K562 (cell line): Measurements from ENCODE around the gene SLC25A21. TPM values are rescaled to one million over a fixed set of nuclear protein-coding genes. Genes with fewer than 3 reads are reported as not detected.

Source experiments
- CBX8 ChIP-seq: fragments of 200-600 bp; sonication (generic); IDR thresholded peaks from 2 replicates; pipeline ENCODE4 v1.6.1; 2012; ENCODE audit warnings: borderline replicate concordance, mixed run types, low read depth, mild to moderate bottlenecking, moderate library complexity, mixed read lengths, low read length, control low read depth, inconsistent platforms; ENCODE audit not compliant: poor library complexity, severe bottlenecking; ENCODE audit errors: extremely low read depth
- CHAMP1 ChIP-seq: fragments of 450-650 bp; IDR thresholded peaks from 2 replicates; pipeline ENCODE4 v1.6.1; 2016; ENCODE audit warnings: mild to moderate bottlenecking
- ETV1 ChIP-seq: fragments of 450-650 bp; conservative IDR thresholded peaks from 2 replicates; pipeline ENCODE4 v1.6.1; 2016; ENCODE audit warnings: missing genetic modification characterization, control low read depth, low read depth, missing compliant biosample characterization
- FOXJ2 ChIP-seq: fragments of 200-800 bp; sonication (Bioruptor generic); IDR thresholded peaks from 2 replicates; pipeline ENCODE4 v1.6.1; 2016; ENCODE audit warnings: missing genetic modification characterization, missing compliant biosample characterization
- MLLT1 ChIP-seq, 2 experiments: fragments of 450-650 bp; IDR thresholded peaks; 2 replicates each; pipeline ENCODE4 v1.6.1; 2016
- NCOA4 ChIP-seq: fragments of 450-650 bp; IDR thresholded peaks from 2 replicates; pipeline ENCODE4 v1.6.1; 2018; ENCODE audit warnings: mild to moderate bottlenecking; ENCODE audit not compliant: partially characterized antibody
- NFE2L1 ChIP-seq: fragments of 450-650 bp; IDR thresholded peaks from 2 replicates; pipeline ENCODE4 v1.6.1; 2016; ENCODE audit warnings: missing genetic modification characterization, low read depth, mild to moderate bottlenecking, missing compliant biosample characterization, moderate library complexity, borderline replicate concordance
- PHB ChIP-seq: fragments of 250-450 bp; sonication (Bioruptor Pico); IDR thresholded peaks from 2 replicates; pipeline ENCODE4 v1.5.0; 2021
- PHF20 ChIP-seq: fragments of 450-650 bp; IDR thresholded peaks from 2 replicates; pipeline ENCODE4 v1.6.1; 2018; ENCODE audit not compliant: partially characterized antibody
- SAP30 ChIP-seq: fragments of 200-600 bp; sonication (generic); IDR thresholded peaks from 2 replicates; pipeline ENCODE4 v1.6.1; 2012; ENCODE audit warnings: borderline replicate concordance, low read depth, mild to moderate bottlenecking, moderate library complexity, low read length, control low read depth, inconsistent platforms; ENCODE audit not compliant: insufficient read depth, poor library complexity, severe bottlenecking
- SETDB1 ChIP-seq: IDR thresholded peaks from one replicate; pipeline ENCODE4 v1.6.1; 2012; ENCODE audit warnings: low read length, control low read depth, inconsistent platforms
- SFPQ ChIP-seq: fragments of 200-400 bp; formaldehyde crosslinking; IDR thresholded peaks from 2 replicates; pipeline ENCODE4 v1.6.1; 2017; ENCODE audit warnings: mild to moderate bottlenecking, low read depth, low read length, moderate library complexity
- STAT6 ChIP-seq: sonication (generic); formaldehyde crosslinking; IDR thresholded peaks from 2 replicates; pipeline ENCODE4 v1.8.1; 2023; ENCODE audit warnings: mild to moderate bottlenecking, missing genetic modification reagents
- ZFP36 ChIP-seq: fragments of 150-350 bp; IDR thresholded peaks from 2 replicates; pipeline ENCODE4 v1.6.1; 2018; ENCODE audit warnings: low read length, low read depth; ENCODE audit not compliant: partially characterized antibody
- ZNF212 ChIP-seq: fragments of 450-650 bp; formaldehyde crosslinking; IDR thresholded peaks from 2 replicates; pipeline ENCODE4 v1.4.0; 2020; ENCODE audit warnings: mild to moderate bottlenecking
- ZNF584 ChIP-seq: fragments of 200-800 bp; sonication (Bioruptor generic); IDR thresholded peaks from 2 replicates; pipeline ENCODE4 v1.6.1; 2016; ENCODE audit warnings: low read depth, mild to moderate bottlenecking, missing genetic modification characterization, missing compliant biosample characterization
- ZNF668 ChIP-seq: fragments of 250-450 bp; sonication (Bioruptor Pico); IDR thresholded peaks from 2 replicates; pipeline ENCODE4 v1.8.0; 2022; ENCODE audit warnings: mild to moderate bottlenecking, inconsistent platforms
- polyA plus RNA-seq, 8 experiments: library from polyadenylated mRNA; depleted of rRNA in 4 of 8; stranded (reverse) in 5 of 8; unstranded in 3 of 8; fragments of >200 nt; fragmentation: Nextera tagmentation in 2 of 8; fragmentation: Illumina TruSeq in 1 of 8; extraction: Ambion mirVana in 2 of 8; extraction: Trizol in 1 of 8; gene quantifications; 2 replicates each; pipeline versions ENCODE4 v1.2.1 to v1.2.3, GENCODE V29; 2011 to 2014; ENCODE audit warnings: inconsistent platforms in 1 of 8, missing spikeins in 1 of 8
- total RNA-seq, 7 experiments: library from RNA; depleted of rRNA in 6 of 7; stranded (reverse); fragments of >200 nt in 6 of 7; fragmentation: Illumina TruSeq in 2 of 7; extraction: Trizol in 2 of 7; gene quantifications; 2 replicates each; pipeline versions ENCODE4 v1.2.1 to v1.2.3, GENCODE V29; 2011 to 2021; ENCODE audit warnings: low replicate concordance in 1 of 7

Gene SLC25A21
- total and polyA plus RNA-seq, 9 of the 15 experiments (the other 6 are each of a cell fraction or from before 2014, with no cell fraction given) = 15.2 to 46.7 (median 28.7) TPM

- TF ChIP-seq ZNF668 (CRISPR knock-in tag) = peak; percentile 97
- TF ChIP-seq NFE2L1 (tag) = peak; percentile 71
- TF ChIP-seq MLLT1 (IDR thresholded peaks at IDR 0.05) = no peak
- no peak for TF ChIP-seq SFPQ
- 0 out of 2 replicates have a peak, but pooled peaks have one; percentile 44 for TF ChIP-seq FOXJ2 (tag)
- TF ChIP-seq CBX8 = no peak
- peak; percentile 99 for TF ChIP-seq ZNF584 (CRISPR knock-in tag)
- no peak for TF ChIP-seq CHAMP1
- TF ChIP-seq PHF20 = no peak
- TF ChIP-seq ZNF212 = peak; percentile 91
- TF ChIP-seq PHB (CRISPR knock-in tag) = no peak
- no peak for TF ChIP-seq SAP30
- no peak for TF ChIP-seq STAT6 (CRISPR knock-in tag)
- no peak for TF ChIP-seq ZFP36
- TF ChIP-seq ETV1 = peak; percentile 75
- no peak for TF ChIP-seq NCOA4
- no peak for TF ChIP-seq SETDB1
Observed at GRCh38 chr14:37167151-37168047, 5.0 kb downstream of the SLC25A21 start (continued).
